Calu3 (cell line): Measurements from ENCODE around the gene ADCY1. TPM values are rescaled to one million over a fixed set of nuclear protein-coding genes. Genes with fewer than 3 reads are reported as not detected.

Experiments
- BruUV-seq: library from RNA; stranded (reverse); fragments of 400-500 nt; replicated peaks from 2 replicates; lab custom pipeline; 2021; lab: Mats Ljungman, UMichigan
- CTCF ChIA-PET: fragments of 300-600 bp; sonication (Branson Sonifier 250); formaldehyde crosslinking; loops from one replicate; lab custom pipeline; 2022; ENCODE audit warnings: antibody characterized with exemption; lab: Charles Lee
- DNase-seq: peaks from one replicate; pipeline ENCODE4 v3.0.0; 2022
- H3K27ac Mint-ChIP-seq: one replicate; pipeline ENCODE4 v1.8.0; 2022; ENCODE audit warnings: mixed read lengths; ENCODE audit not compliant: unreplicated experiment
- H3K27me3 Mint-ChIP-seq: one replicate; pipeline ENCODE4 v1.8.0; 2022; ENCODE audit warnings: mixed read lengths; ENCODE audit not compliant: unreplicated experiment
- H3K36me3 Mint-ChIP-seq: one replicate; pipeline ENCODE4 v1.8.0; 2022; ENCODE audit warnings: mild to moderate bottlenecking, moderate library complexity, mixed read lengths; ENCODE audit not compliant: insufficient read depth, unreplicated experiment
- H3K4me1 Mint-ChIP-seq: one replicate; pipeline ENCODE4 v1.8.0; 2022; ENCODE audit warnings: mild to moderate bottlenecking, low read depth, mixed read lengths; ENCODE audit not compliant: unreplicated experiment
- H3K4me3 Mint-ChIP-seq: one replicate; pipeline ENCODE4 v1.8.0; 2022; ENCODE audit warnings: mild to moderate bottlenecking, low read depth, moderate library complexity, mixed read lengths; ENCODE audit not compliant: unreplicated experiment
- H3K9me3 Mint-ChIP-seq: one replicate; pipeline ENCODE4 v1.8.0; 2022; ENCODE audit warnings: low read depth, mixed read lengths; ENCODE audit not compliant: unreplicated experiment
- intact Hi-C: fragments of 100-400 bp; cut with micrococcal nuclease; formaldehyde crosslinking; loops from one replicate; pipeline ENCODE4 v1.10.0; 2022; ENCODE audit not compliant: unreplicated experiment
- total RNA-seq: library from RNA; stranded (reverse); gene quantifications from 2 replicates; pipeline ENCODE4 v1.2.3, GENCODE V29; 2022
- TF ChIP-seq, protein P1 (sequence below): fragments of 200-600 bp; IDR thresholded peaks from one replicate; pipeline ENCODE4 v1.8.0; 2022; ENCODE audit warnings: antibody characterized with exemption; ENCODE audit not compliant: unreplicated experiment

ADCY1 gene
- total RNA-seq, 1 experiment from 2014 or later, result 8.8 TPM

DNA sequence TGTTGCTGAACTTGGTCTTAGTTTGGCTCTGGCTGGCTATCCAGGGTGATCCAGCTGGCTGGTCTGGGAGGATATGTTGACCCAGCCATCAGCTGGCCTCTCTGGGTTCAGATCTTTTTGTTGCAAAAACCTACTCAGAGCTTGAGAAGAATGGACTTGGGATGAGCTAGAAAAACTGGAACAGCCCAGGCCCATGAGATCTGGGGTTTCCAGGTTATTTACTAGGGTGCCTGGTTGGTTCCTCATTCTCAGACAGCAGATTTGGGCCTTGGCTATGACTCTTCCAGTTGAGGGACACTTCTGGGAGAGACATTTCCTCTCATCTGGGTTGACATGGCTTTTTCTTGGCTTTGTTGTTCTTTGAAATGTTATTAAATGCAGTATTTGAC lies 116.6 kb downstream of the ADCY1 start:
- Mint-ChIP-seq H3K36me3 (no peaks in the 10 kb centered on the region), H3K4me3 (no peak overlapping the region), H3K27me3 (peaks cover 3% of the 10 kb centered on the region), H3K4me1 (peaks cover 24% of the 10 kb centered on the region), H3K9me3 (no peaks in the 10 kb centered on the region), H3K27ac (no peak overlapping the region)
- BruUV-seq, result no TSS peak
- intact Hi-C loops, result no loop called here
- TF ChIP-seq, protein P1, sequence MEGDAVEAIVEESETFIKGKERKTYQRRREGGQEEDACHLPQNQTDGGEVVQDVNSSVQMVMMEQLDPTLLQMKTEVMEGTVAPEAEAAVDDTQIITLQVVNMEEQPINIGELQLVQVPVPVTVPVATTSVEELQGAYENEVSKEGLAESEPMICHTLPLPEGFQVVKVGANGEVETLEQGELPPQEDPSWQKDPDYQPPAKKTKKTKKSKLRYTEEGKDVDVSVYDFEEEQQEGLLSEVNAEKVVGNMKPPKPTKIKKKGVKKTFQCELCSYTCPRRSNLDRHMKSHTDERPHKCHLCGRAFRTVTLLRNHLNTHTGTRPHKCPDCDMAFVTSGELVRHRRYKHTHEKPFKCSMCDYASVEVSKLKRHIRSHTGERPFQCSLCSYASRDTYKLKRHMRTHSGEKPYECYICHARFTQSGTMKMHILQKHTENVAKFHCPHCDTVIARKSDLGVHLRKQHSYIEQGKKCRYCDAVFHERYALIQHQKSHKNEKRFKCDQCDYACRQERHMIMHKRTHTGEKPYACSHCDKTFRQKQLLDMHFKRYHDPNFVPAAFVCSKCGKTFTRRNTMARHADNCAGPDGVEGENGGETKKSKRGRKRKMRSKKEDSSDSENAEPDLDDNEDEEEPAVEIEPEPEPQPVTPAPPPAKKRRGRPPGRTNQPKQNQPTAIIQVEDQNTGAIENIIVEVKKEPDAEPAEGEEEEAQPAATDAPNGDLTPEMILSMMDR, result no peak
- DNase-seq, result no peak
- CTCF ChIA-PET, result no interaction called here

DNA sequence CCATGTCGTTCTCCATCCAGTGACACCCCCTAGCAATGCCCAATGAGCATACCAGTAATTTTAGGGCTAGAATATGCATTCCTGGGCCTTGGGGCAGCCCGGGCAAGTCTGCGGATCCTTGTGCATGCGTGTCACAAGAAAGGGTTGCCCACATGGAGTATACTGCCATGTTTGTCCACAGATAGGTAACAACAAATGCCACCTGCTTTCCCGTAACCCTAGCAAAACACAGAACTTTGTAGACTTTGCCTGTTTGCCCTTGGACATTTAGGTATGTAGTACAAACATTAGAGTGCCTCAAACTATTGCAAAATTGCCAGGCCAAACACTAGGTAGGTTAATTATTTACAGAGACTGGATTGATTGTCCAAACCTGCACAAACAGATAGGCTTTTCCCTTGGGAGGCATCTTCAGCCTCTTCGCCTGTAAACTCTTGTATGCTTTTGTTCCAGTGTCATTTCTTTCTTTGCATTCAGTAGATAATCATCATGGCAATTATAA lies 117.0 kb downstream of the ADCY1 start:
- TF ChIP-seq, protein P1, result no peak
- Mint-ChIP-seq H3K27ac (no peak overlapping the region), H3K4me3 (no peak overlapping the region), H3K4me1 (peaks cover 24% of the 10 kb centered on the region), H3K27me3 (no peaks in the 10 kb centered on the region), H3K36me3 (no peaks in the 10 kb centered on the region), H3K9me3 (no peaks in the 10 kb centered on the region)
- CTCF ChIA-PET, result no interaction called here
- DNase-seq, result no peak
- intact Hi-C loops, result no loop called here
- no TSS peak for BruUV-seq

DNA sequence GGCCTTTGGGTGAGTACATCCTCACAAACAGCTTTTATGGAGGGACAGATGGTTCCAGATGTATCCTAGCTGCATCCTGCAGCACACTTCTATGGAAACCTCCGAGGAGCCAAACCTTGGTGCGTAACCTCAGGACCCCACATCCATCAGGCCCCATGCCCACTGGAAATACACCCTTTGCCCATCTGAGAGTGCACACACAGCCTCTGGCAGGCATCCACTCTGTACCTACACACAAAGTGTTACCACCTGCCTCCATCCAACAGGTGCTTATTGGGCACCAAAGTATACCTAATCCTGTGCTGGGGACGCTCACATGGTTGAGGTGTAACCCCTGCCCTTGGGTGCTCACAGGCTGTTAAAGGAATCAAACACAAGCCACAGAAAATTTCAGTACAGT lies 117.9 kb downstream of the ADCY1 start:
- BruUV-seq, result no TSS peak
- CTCF ChIA-PET, result no interaction called here
- H3K27ac Mint-ChIP-seq, result no peak overlapping the region

GRCh38 chr7:45695249-45695995 lies 121.3 kb downstream of the ADCY1 start:
- Mint-ChIP-seq H3K4me3 (no peak overlapping the region), H3K9me3 (no peaks in the 10 kb centered on the region), H3K27ac (no peak overlapping the region), H3K36me3 (no peaks in the 10 kb centered on the region), H3K27me3 (peaks cover 25% of the 10 kb centered on the region), H3K4me1 (peaks cover 13% of the 10 kb centered on the region)
- no peak for DNase-seq
- CTCF ChIA-PET, result interaction anchor here (0.6 to 0.9 kb wide), 2 partner anchors 41 to 126 kb away, joined by 5 read pairs; no protein-coding TSS in a partner anchor
- intact Hi-C loops, result no loop called here
- TF ChIP-seq, protein P1, result no peak
- BruUV-seq, result no TSS peak

More for the DNA sequence above, 117.9 kb downstream of the ADCY1 start:
- Mint-ChIP-seq H3K9me3 (no peaks in the 10 kb centered on the region), H3K36me3 (no peaks in the 10 kb centered on the region), H3K4me1 (peaks cover 24% of the 10 kb centered on the region), H3K4me3 (no peak overlapping the region), H3K27me3 (no peaks in the 10 kb centered on the region)
- no peak for DNase-seq
- TF ChIP-seq, protein P1, result no peak
- intact Hi-C loops, result no loop called here
